Measurements from ENCODE around the gene TGFBRAP1. TPM values are rescaled to one million over a fixed set of nuclear protein-coding genes. Genes with fewer than 3 reads are reported as not detected.

The TGFBRAP1 gene
- total and polyA plus RNA-seq, 9 of the 15 experiments (the other 6 are each of a cell fraction or from before 2014, with no cell fraction given): 3.7 to 18.0 (median 11.0) TPM

GRCh38 chr2:105235388-105236059, 94.0 kb downstream of the TGFBRAP1 start (continued):
- TF ChIP-seq E2F6 (IDR thresholded peaks at IDR 0.05; ENCODE audit: borderline replicate concordance in 1 of 2, extremely low read depth in 1 of 2, insufficient read depth in 1 of 2, insufficient read length in 1 of 2, low read depth in 1 of 2, low read length in 1 of 2, poor library complexity in 1 of 2, severe bottlenecking in 1 of 2) (no peak), CTCF (IDR thresholded peaks at IDR 0.05 in 2 of 3, conservative IDR thresholded peaks at IDR 0.05 in 1 of 3; ENCODE audit: insufficient read depth in 2 of 3, low read depth in 1 of 3, low read length in 3 of 3) (peak; percentile 73 to 83 (median 82)), EWSR1 (IDR thresholded peaks at IDR 0.05; ENCODE audit: borderline replicate concordance, low read depth, partially characterized antibody) (no peak), ZNF449 (CRISPR knock-in tag; IDR thresholded peaks at IDR 0.05) (no peak), HMGXB4 (CRISPR knock-in tag; IDR thresholded peaks at IDR 0.05) (no peak), ZBTB2 (IDR thresholded peaks at IDR 0.05) (no peak), ZEB2 (IDR thresholded peaks at IDR 0.05) (peak; percentile 59; the same call in 1 of the 2 replicates), ZNF41 (CRISPR knock-in tag; conservative IDR thresholded peaks at IDR 0.05) (no peak), NRF1 (conservative IDR thresholded peaks at IDR 0.05 in 1 of 2, IDR thresholded peaks at IDR 0.05 in 1 of 2) (no peak), ATF3 (IDR thresholded peaks at IDR 0.05) (peak; percentile 91), ATF3 (CRISPR knock-in tag; conservative IDR thresholded peaks at IDR 0.05) (0 out of 2 replicates have a peak, but pooled peaks have one; percentile 35), CEBPZ (IDR thresholded peaks at IDR 0.05; ENCODE audit: borderline replicate concordance, low read depth, low read length) (no peak)
